Measurements from ENCODE around the gene LRRTM4.

Gene LRRTM4

GRCh38 chr2:77487074-77487803, 34.9 kb downstream of the LRRTM4 start (continued):
- TF ChIP-seq, protein P1, sequence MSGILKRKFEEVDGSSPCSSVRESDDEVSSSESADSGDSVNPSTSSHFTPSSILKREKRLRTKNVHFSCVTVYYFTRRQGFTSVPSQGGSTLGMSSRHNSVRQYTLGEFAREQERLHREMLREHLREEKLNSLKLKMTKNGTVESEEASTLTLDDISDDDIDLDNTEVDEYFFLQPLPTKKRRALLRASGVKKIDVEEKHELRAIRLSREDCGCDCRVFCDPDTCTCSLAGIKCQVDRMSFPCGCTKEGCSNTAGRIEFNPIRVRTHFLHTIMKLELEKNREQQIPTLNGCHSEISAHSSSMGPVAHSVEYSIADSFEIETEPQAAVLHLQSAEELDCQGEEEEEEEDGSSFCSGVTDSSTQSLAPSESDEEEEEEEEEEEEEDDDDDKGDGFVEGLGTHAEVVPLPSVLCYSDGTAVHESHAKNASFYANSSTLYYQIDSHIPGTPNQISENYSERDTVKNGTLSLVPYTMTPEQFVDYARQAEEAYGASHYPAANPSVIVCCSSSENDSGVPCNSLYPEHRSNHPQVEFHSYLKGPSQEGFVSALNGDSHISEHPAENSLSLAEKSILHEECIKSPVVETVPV (CRISPR knock-in tag; IDR thresholded peaks at IDR 0.05), result no peak
- no peak for TF ChIP-seq TSHZ2 (CRISPR knock-in tag; IDR thresholded peaks at IDR 0.05)

- ATAC-seq, result no peak
- TF ChIP-seq RARB (CRISPR knock-in tag; IDR thresholded peaks at IDR 0.05), result no peak
- no peak for TF ChIP-seq PATZ1 (CRISPR knock-in tag; IDR thresholded peaks at IDR 0.05; ENCODE audit: borderline replicate concordance)
- no peak for TF ChIP-seq ARNTL (CRISPR knock-in tag; IDR thresholded peaks at IDR 0.05; ENCODE audit: borderline replicate concordance, low read depth)
These were observed 38.1 kb downstream of the LRRTM4 start for GRCh38 chr2:77484026-77484425.

DNA sequence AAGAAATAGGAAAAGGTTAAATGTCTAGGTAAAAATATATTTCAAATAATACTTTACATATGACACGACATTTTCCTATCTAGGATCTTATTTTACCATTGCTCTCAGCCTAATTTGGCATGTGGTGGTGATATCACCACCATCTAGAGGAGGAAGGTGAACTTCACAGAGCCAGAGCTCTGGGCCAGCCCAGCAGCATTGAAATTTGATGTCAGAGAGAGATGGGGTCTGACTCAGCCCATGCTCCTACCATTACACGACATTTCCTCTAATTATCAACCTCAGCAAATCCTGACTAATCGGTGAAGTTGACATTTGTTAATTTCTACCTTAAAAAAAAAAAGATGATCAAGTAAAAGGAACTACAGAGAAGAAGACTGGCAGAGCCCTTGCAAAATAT, 42.3 kb downstream of the LRRTM4 start:
- ATAC-seq, result no peak
- TF ChIP-seq PPARA (CRISPR knock-in tag; IDR thresholded peaks at IDR 0.05; ENCODE audit: borderline replicate concordance) (no peak), ZNF8 (CRISPR knock-in tag; IDR thresholded peaks at IDR 0.05) (no peak), ZNF70 (CRISPR knock-in tag; IDR thresholded peaks at IDR 0.05) (no peak), BACH2 (CRISPR knock-in tag; IDR thresholded peaks at IDR 0.05; ENCODE audit: borderline replicate concordance) (no peak), TCF4 (CRISPR knock-in tag; IDR thresholded peaks at IDR 0.05; ENCODE audit: borderline replicate concordance) (no peak), PATZ1 (CRISPR knock-in tag; IDR thresholded peaks at IDR 0.05; ENCODE audit: borderline replicate concordance) (no peak), RARB (CRISPR knock-in tag; IDR thresholded peaks at IDR 0.05) (no peak), CSDC2 (CRISPR knock-in tag; IDR thresholded peaks at IDR 0.05) (no peak)
- TF ChIP-seq, protein P2, sequence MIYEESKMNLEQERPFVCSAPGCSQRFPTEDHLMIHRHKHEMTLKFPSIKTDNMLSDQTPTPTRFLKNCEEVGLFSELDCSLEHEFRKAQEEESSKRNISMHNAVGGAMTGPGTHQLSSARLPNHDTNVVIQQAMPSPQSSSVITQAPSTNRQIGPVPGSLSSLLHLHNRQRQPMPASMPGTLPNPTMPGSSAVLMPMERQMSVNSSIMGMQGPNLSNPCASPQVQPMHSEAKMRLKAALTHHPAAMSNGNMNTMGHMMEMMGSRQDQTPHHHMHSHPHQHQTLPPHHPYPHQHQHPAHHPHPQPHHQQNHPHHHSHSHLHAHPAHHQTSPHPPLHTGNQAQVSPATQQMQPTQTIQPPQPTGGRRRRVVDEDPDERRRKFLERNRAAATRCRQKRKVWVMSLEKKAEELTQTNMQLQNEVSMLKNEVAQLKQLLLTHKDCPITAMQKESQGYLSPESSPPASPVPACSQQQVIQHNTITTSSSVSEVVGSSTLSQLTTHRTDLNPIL (CRISPR knock-in tag; IDR thresholded peaks at IDR 0.05; ENCODE audit: low read depth), result no peak

DNA sequence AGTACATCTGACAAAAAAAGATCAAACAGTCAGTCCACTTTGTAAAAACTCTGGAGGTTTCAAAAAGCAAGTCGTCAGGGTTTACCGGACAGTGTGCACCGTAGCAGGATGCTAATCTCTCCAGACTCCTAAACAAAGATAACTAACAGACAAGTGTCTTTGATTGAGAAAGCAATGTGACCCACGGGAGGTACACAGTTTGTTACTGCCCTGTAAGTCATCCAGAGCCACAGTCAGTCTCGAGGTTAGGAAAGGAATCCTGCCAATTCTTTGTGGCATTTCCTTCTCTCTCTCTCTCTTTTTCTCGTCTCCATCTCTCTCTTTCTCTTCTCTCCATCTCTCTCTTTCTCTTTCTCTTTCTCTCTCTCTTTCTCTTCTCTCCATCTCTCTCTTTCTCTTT, 42.8 kb downstream of the LRRTM4 start:
- no peak for ATAC-seq
- TF ChIP-seq ZNF70 (CRISPR knock-in tag; IDR thresholded peaks at IDR 0.05) (no peak), PATZ1 (CRISPR knock-in tag; IDR thresholded peaks at IDR 0.05; ENCODE audit: borderline replicate concordance) (no peak), BACH2 (CRISPR knock-in tag; IDR thresholded peaks at IDR 0.05; ENCODE audit: borderline replicate concordance) (no peak), SNAI2 (CRISPR knock-in tag; IDR thresholded peaks at IDR 0.05) (no peak), GLIS3 (CRISPR knock-in tag; IDR thresholded peaks at IDR 0.05) (no peak), RARB (CRISPR knock-in tag; IDR thresholded peaks at IDR 0.05) (no peak), ZC3H10 (CRISPR knock-in tag; IDR thresholded peaks at IDR 0.05) (no peak), TOX (CRISPR knock-in tag; IDR thresholded peaks at IDR 0.05; ENCODE audit: borderline replicate concordance) (no peak), ZNF565 (CRISPR knock-in tag; conservative IDR thresholded peaks at IDR 0.05; ENCODE audit: low read depth) (no peak), TSHZ2 (CRISPR knock-in tag; IDR thresholded peaks at IDR 0.05) (no peak), ZFP30 (CRISPR knock-in tag; IDR thresholded peaks at IDR 0.05) (no peak), CSDC2 (CRISPR knock-in tag; IDR thresholded peaks at IDR 0.05) (no peak)
